SK-N-SH (cell line): ENCODE measurements around the gene ALX3. TPM values are rescaled to one million over a fixed set of nuclear protein-coding genes. Genes with fewer than 3 reads are reported as not detected.

ENCODE experiments used
- CTCF ChIA-PET: fragments of 300-600, 350-600 bp; formaldehyde crosslinking; extraction: SDS; loops from one replicate; lab custom pipeline; 2021; lab: Yijun Ruan, JAX
- POLR2A ChIA-PET: fragments of 350-600 bp; sonication (Branson Sonifier 250); formaldehyde crosslinking; extraction: SDS; loops from one replicate; lab custom pipeline; 2020; ENCODE audit warnings: antibody characterized with exemption, inconsistent platforms; lab: Yijun Ruan, JAX
- DNase-seq: peaks from one replicate; pipeline ENCODE4 v3.0.0; 2012
- H2AFZ ChIP-seq: fragments of 200-600 bp; sonication (generic); 2 replicates; pipeline ENCODE4 v1.8.1; 2016; ENCODE audit warnings: antibody characterized with exemption, mild to moderate bottlenecking, low read depth
- H3F3A ChIP-seq: fragments of 200-600 bp; sonication (generic); replicated peaks from 2 replicates; pipeline ENCODE3; 2016; ENCODE audit warnings: antibody characterized with exemption, mild to moderate bottlenecking; ENCODE audit not compliant: insufficient read depth
- H3K27ac ChIP-seq, 2 experiments: fragments of 200-500 bp in 1 of 2; fragments of 200-600 bp in 1 of 2; sonication (Bioruptor generic) in 1 of 2; sonication (generic), shearing (Covaris generic) in 1 of 2; 2 replicates each; pipeline versions ENCODE4 v1.5.1 to v1.6.1; 2014 to 2016; ENCODE audit warnings: low read depth in 2 of 2, inconsistent platforms in 1 of 2, low read length in 1 of 2, mild to moderate bottlenecking in 1 of 2, mixed read lengths in 1 of 2
- H3K27me3 ChIP-seq: fragments of 200-600 bp; sonication (generic), shearing (Covaris generic); 2 replicates; pipeline ENCODE4 v1.6.1; 2016; ENCODE audit warnings: mixed run types; ENCODE audit not compliant: insufficient read depth
- H3K36me3 ChIP-seq, 2 experiments: fragments of 200-500 bp in 1 of 2; fragments of 200-600 bp in 1 of 2; sonication (Bioruptor generic) in 1 of 2; sonication (generic) in 1 of 2; replicated peaks in 1 of 2; 2 replicates each; pipeline versions ENCODE3 to v1.5.1; 2014 to 2016; ENCODE audit warnings: low read length in 1 of 2, mild to moderate bottlenecking in 1 of 2; ENCODE audit not compliant: insufficient read depth in 2 of 2, control insufficient read depth in 1 of 2
- H3K4me1 ChIP-seq, 2 experiments: fragments of 200-500 bp in 1 of 2; fragments of 200-600 bp in 1 of 2; sonication (Bioruptor generic) in 1 of 2; sonication (generic), shearing (Covaris generic) in 1 of 2; 2 replicates each; pipeline versions ENCODE4 v1.5.1 to v1.6.1; 2014 to 2016; ENCODE audit warnings: low read depth in 1 of 2, low read length in 1 of 2, mixed run types in 1 of 2; ENCODE audit not compliant: insufficient read depth in 2 of 2, control insufficient read depth in 1 of 2
- H3K4me2 ChIP-seq: fragments of 200-600 bp; sonication (generic), shearing (Covaris generic); 2 replicates; pipeline ENCODE4 v1.6.1; 2017; ENCODE audit warnings: mixed run types
- H3K4me3 ChIP-seq, 2 experiments: fragments of 200-500 bp in 1 of 2; fragments of 200-600 bp in 1 of 2; sonication (Bioruptor generic) in 1 of 2; sonication (generic), shearing (Covaris generic) in 1 of 2; 2 replicates each; pipeline versions ENCODE4 v1.5.1 to v1.8.1; 2014 to 2016; ENCODE audit warnings: low read depth in 2 of 2, inconsistent platforms in 1 of 2, low read length in 1 of 2, mild to moderate bottlenecking in 1 of 2, mixed read lengths in 1 of 2, moderate library complexity in 1 of 2
- H3K79me2 ChIP-seq: fragments of 200-600 bp; sonication (generic); 2 replicates; pipeline ENCODE4 v1.8.1; 2017; ENCODE audit warnings: mild to moderate bottlenecking; ENCODE audit not compliant: insufficient read depth
- H3K9ac ChIP-seq: fragments of 200-600 bp; sonication (generic); 2 replicates; pipeline ENCODE4 v1.6.1; 2017; ENCODE audit warnings: mixed run types
- H3K9me2 ChIP-seq: fragments of 200-600 bp; sonication (generic); 2 replicates; pipeline ENCODE4 v1.6.1; 2017; ENCODE audit warnings: mixed run types
- H3K9me3 ChIP-seq: fragments of 200-600 bp; sonication (generic); 2 replicates; pipeline ENCODE4 v1.6.1; 2017; ENCODE audit warnings: mixed run types, mild to moderate bottlenecking, moderate library complexity
- H4K20me1 ChIP-seq: fragments of 200-600 bp; sonication (generic); 2 replicates; pipeline ENCODE4 v1.6.1; 2017; ENCODE audit warnings: mild to moderate bottlenecking, mixed run types; ENCODE audit not compliant: insufficient read depth
- CTCF ChIP-seq: fragments of 200-600 bp; sonication (generic); IDR thresholded peaks from 2 replicates; pipeline ENCODE4 v1.6.1; 2017; ENCODE audit warnings: antibody characterized with exemption, mild to moderate bottlenecking, moderate library complexity
- ELF1 ChIP-seq: IDR thresholded peaks from 2 replicates; pipeline ENCODE4 v1.4.0; 2012
- EZH2phosphoT487 ChIP-seq: fragments of 200-600 bp; sonication (generic); IDR thresholded peaks from 2 replicates; pipeline ENCODE4 v1.6.1; 2017; ENCODE audit warnings: low read depth, mixed run types, mild to moderate bottlenecking, antibody characterized with exemption, moderate library complexity, borderline replicate concordance
- FOSL2 ChIP-seq: IDR thresholded peaks from 2 replicates; pipeline ENCODE4 v1.4.0; 2012; ENCODE audit warnings: low read depth, mild to moderate bottlenecking, moderate library complexity, borderline replicate concordance
- FOXM1 ChIP-seq: IDR thresholded peaks from 2 replicates; pipeline ENCODE4 v1.4.0; 2012; ENCODE audit warnings: low read depth, mild to moderate bottlenecking
- GABPA ChIP-seq: IDR thresholded peaks from 2 replicates; pipeline ENCODE4 v1.4.0; 2012; ENCODE audit warnings: low read depth, mild to moderate bottlenecking
- IRF3 ChIP-seq: fragments of 150-350 bp; IDR thresholded peaks from 2 replicates; pipeline ENCODE4 v1.6.1; 2016; ENCODE audit warnings: mild to moderate bottlenecking, low read depth, low read length
- JUND ChIP-seq: IDR thresholded peaks from 2 replicates; pipeline ENCODE4 v1.4.0; 2012
- NFIC ChIP-seq: IDR thresholded peaks from 2 replicates; pipeline ENCODE4 v1.4.0; 2012; ENCODE audit warnings: borderline replicate concordance
- PBX3 ChIP-seq: IDR thresholded peaks from 2 replicates; pipeline ENCODE4; 2012
- RCOR1 ChIP-seq: fragments of 150-350 bp; IDR thresholded peaks from 2 replicates; pipeline ENCODE4 v1.6.1; 2017; ENCODE audit warnings: antibody characterized with exemption, low read length
- RFX5 ChIP-seq: IDR thresholded peaks from 2 replicates; pipeline ENCODE4 v1.6.1; 2012; ENCODE audit warnings: mild to moderate bottlenecking, improper control_type of control experiment, low read length
- SIN3A ChIP-seq: IDR thresholded peaks from 2 replicates; pipeline ENCODE4 v1.6.1; 2012; ENCODE audit warnings: low read depth, mild to moderate bottlenecking, low read length, moderate library complexity, borderline replicate concordance
- SMC3 ChIP-seq: IDR thresholded peaks from 2 replicates; pipeline ENCODE4 v1.6.1; 2012; ENCODE audit warnings: low read depth, low read length, improper control_type of control experiment
- TEAD4 ChIP-seq: IDR thresholded peaks from 2 replicates; pipeline ENCODE4 v1.4.0; 2012; ENCODE audit warnings: mild to moderate bottlenecking, borderline replicate concordance; ENCODE audit not compliant: insufficient read depth
- USF1 ChIP-seq: IDR thresholded peaks from 2 replicates; pipeline ENCODE4 v1.4.0; 2012; ENCODE audit warnings: low read depth, borderline replicate concordance
- YY1 ChIP-seq: IDR thresholded peaks from 2 replicates; pipeline ENCODE4 v1.4.0; 2012; ENCODE audit warnings: low read depth, mild to moderate bottlenecking
- ZBTB33 ChIP-seq: IDR thresholded peaks from 2 replicates; pipeline ENCODE4 v1.4.0; 2012; ENCODE audit warnings: low read depth, borderline replicate concordance
- WGBS: methylation state at CpG from one replicate; pipeline ENCODE4 v1.1.6; 2017; ENCODE audit warnings: low lambda C conversion rate; 5-methylcytosine and 5-hydroxymethylcytosine counted together
- polyA plus RNA-seq, 3 experiments: library from polyadenylated mRNA; depleted of rRNA; stranded (reverse); fragments of >200 nt; gene quantifications; 2 replicates each; pipeline ENCODE4 v1.2.3, GENCODE V29; 2012

ALX3 gene
- polyA plus RNA-seq, 1 of the 3 experiments (the other 2 are of a cell fraction): not detected

- TF ChIP-seq ZBTB33: no peak
Measured at GRCh38 chr1:110065841-110066240, 4.6 kb downstream of the ALX3 start (continued).

GRCh38 chr1:110064576-110065337 is 5.7 kb downstream of the ALX3 start:
- POLR2A ChIA-PET: interaction anchor here (0.8 kb wide), 1 partner anchor 106 kb away, joined by 3 read pairs; no protein-coding TSS in a partner anchor
- H3K9me2 ChIP-seq: no peaks in the 10 kb centered on the region

More at GRCh38 chr1:110064576-110065337, 5.7 kb downstream of the ALX3 start:
- no peak overlapping the region; a peak in 1 of 4 replicates for H3K27ac ChIP-seq
- no peak overlapping the region for H2AFZ ChIP-seq
- CTCF ChIA-PET: interaction anchor here (1.4 to 42.0 kb wide), 4 partner anchors 11 to 425 kb away, joined by 3 to 1768 read pairs (median 17); partner anchors contain the start of gene UBL4B
- peaks cover 0 to 62% of the 10 kb centered on the region in 2 experiments; a peak in 3 of 4 replicates for H3K4me1 ChIP-seq
- H3K79me2 ChIP-seq: no peaks in the 10 kb centered on the region
- no peak overlapping the region for H3K4me2 ChIP-seq
- H4K20me1 ChIP-seq: no peaks in the 10 kb centered on the region
- 94% methylated on average over 11 of the region's 18 CpGs for WGBS
- peaks cover 0 to 10% of the 10 kb centered on the region in 2 experiments for H3K36me3 ChIP-seq
- no peak for TF ChIP-seq EZH2phosphoT487
- TF ChIP-seq TEAD4: no peak
- TF ChIP-seq IRF3: no peak
- TF ChIP-seq NFIC: no peak
- no peak for TF ChIP-seq RFX5
- TF ChIP-seq SIN3A: no peak
- no peak for TF ChIP-seq JUND
- no peak for TF ChIP-seq SMC3
- TF ChIP-seq YY1: no peak
- TF ChIP-seq PBX3: no peak
- no peak for TF ChIP-seq FOSL2
- TF ChIP-seq CTCF: no peak
- no peak for TF ChIP-seq GABPA
- TF ChIP-seq ELF1: no peak
- no peak for TF ChIP-seq USF1
- no peak for TF ChIP-seq FOXM1
- no peak for TF ChIP-seq RCOR1
- TF ChIP-seq, all 33 proteins: peak for 0
- Histone ChIP-seq H3K9me3 (no peaks in the 10 kb centered on the region), H3K4me3 (no peak overlapping the region), H3F3A (no peaks in the 10 kb centered on the region), H3K9ac (no peak overlapping the region), H3K27me3 (no peaks in the 10 kb centered on the region; the same call in 1 of the 2 replicates)
- no peak for DNase-seq
